Tibial nerve (tissue), 4 donors: ENCODE results near the gene RAVER2. TPM values are rescaled to one million over a fixed set of nuclear protein-coding genes. Genes with fewer than 3 reads are reported as not detected.

ENCODE experiments used
- DNase-seq, 2 donors: peaks; one replicate each; pipeline ENCODE4 v3.0.0-alpha.2; 2019; ENCODE audit warnings: low spot score in 2 of 2
- H3K27ac ChIP-seq, 4 donors: fragments of 200-600 bp; sonication (generic) in 3 of 4; one replicate each; pipeline ENCODE4 v1.5.1; 2017 to 2019; ENCODE audit warnings: mild to moderate bottlenecking in 1 of 4
- H3K27me3 ChIP-seq, 2 donors: fragments of 200-600 bp; sonication (generic) in 1 of 2; one replicate each; pipeline versions ENCODE4 v1.5.1 to v1.6.0; 2017 to 2019
- H3K36me3 ChIP-seq, 3 donors: fragments of 200-600 bp; sonication (generic); one replicate each; pipeline ENCODE4 v1.5.1; 2018 to 2019
- H3K4me1 ChIP-seq, 4 donors: fragments of 200-600 bp; sonication (generic) in 3 of 4; one replicate each; pipeline ENCODE4 v1.5.1; 2017 to 2019
- H3K4me3 ChIP-seq, 4 donors: fragments of 200-600 bp; sonication (generic) in 3 of 4; one replicate each; pipeline ENCODE4 v1.5.1; 2017 to 2019; ENCODE audit warnings: mild to moderate bottlenecking in 1 of 4, moderate library complexity in 1 of 4
- H3K9me3 ChIP-seq, 4 donors: fragments of 200-600 bp; sonication (generic) in 3 of 4; one replicate each; pipeline ENCODE4 v1.5.1; 2017 to 2019
- EP300 ChIP-seq, 2 donors: sonication (generic); formaldehyde crosslinking; IDR thresholded peaks; one replicate each; pipeline ENCODE4 v1.6.1; 2017; ENCODE audit warnings: antibody characterized with exemption in 2 of 2, mild to moderate bottlenecking in 1 of 2
- POLR2A ChIP-seq, 2 donors: fragments of 450-650 bp; IDR thresholded peaks; one replicate each; pipeline ENCODE4 v1.6.1; 2017; ENCODE audit warnings: antibody characterized with exemption in 2 of 2, mild to moderate bottlenecking in 2 of 2, moderate library complexity in 2 of 2
- WGBS, 2 donors: methylation state at CpG; one replicate each; pipeline ENCODE4 v1.1.5; 2018; 5-methylcytosine and 5-hydroxymethylcytosine counted together
- total RNA-seq, 4 donors: library from RNA; depleted of rRNA; stranded (reverse); fragments of >200 nt; gene quantifications; one replicate each; pipeline ENCODE4 v1.1.0, GENCODE V29; 2016
- TF ChIP-seq, protein P1 (sequence below), 5 experiments: fragments of 200-600 bp in 3 of 5; fragments of 450-650 bp in 2 of 5; sonication (generic) in 3 of 5; IDR thresholded peaks; one replicate each; pipeline ENCODE4 v1.5.1; 2016 to 2019; ENCODE audit warnings: antibody characterized with exemption in 5 of 5, mild to moderate bottlenecking in 3 of 5, moderate library complexity in 2 of 5

RAVER2 gene
- total RNA-seq, 4 donors from 2014 or later = 3.6 to 8.2 (median 4.1) TPM

- Histone ChIP-seq H3K4me1 (peaks cover 0 to 7% (median under 1%) of the 10 kb centered on the region in 4 donors), H3K4me3 (no peak overlapping the region), H3K27me3 (no peaks in the 10 kb centered on the region), H3K27ac (no peak overlapping the region), H3K36me3 (peaks cover 2 to 94% (median 36%) of the 10 kb centered on the region in 3 donors), H3K9me3 (no peaks in the 10 kb centered on the region)
- DNase-seq = no peak
- TF ChIP-seq EP300 (IDR thresholded peaks at IDR 0.05) (no peak), POLR2A (IDR thresholded peaks at IDR 0.05) (no peak)
- TF ChIP-seq, protein P1, sequence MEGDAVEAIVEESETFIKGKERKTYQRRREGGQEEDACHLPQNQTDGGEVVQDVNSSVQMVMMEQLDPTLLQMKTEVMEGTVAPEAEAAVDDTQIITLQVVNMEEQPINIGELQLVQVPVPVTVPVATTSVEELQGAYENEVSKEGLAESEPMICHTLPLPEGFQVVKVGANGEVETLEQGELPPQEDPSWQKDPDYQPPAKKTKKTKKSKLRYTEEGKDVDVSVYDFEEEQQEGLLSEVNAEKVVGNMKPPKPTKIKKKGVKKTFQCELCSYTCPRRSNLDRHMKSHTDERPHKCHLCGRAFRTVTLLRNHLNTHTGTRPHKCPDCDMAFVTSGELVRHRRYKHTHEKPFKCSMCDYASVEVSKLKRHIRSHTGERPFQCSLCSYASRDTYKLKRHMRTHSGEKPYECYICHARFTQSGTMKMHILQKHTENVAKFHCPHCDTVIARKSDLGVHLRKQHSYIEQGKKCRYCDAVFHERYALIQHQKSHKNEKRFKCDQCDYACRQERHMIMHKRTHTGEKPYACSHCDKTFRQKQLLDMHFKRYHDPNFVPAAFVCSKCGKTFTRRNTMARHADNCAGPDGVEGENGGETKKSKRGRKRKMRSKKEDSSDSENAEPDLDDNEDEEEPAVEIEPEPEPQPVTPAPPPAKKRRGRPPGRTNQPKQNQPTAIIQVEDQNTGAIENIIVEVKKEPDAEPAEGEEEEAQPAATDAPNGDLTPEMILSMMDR (IDR thresholded peaks at IDR 0.05) = no peak
- WGBS, 2 donors = 94 to 96% methylated on average over 8 of the region's 8 CpGs
Observed at GRCh38 chr1:64836802-64837201, 91.9 kb downstream of the RAVER2 start.

DNA sequence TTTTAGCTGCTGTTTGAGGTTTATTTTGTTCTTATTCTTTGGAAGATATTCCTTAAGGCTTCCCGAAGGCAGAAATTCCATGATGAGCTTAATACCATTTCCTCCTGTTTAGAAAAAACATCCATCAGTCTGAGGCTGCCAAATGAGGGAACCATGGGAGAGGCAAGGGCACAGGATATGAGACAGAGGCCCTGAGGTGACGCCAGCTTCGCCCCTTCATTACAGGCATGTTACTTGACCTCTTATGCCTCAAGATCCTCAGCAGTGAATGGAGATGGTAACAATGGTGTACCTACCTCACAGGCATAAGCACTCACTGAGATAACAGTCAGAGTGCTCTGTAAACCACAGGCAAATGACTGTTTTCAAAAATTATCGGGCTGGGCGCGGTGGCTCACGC is 93.6 kb downstream of the RAVER2 start:
- TF ChIP-seq, protein P1 (IDR thresholded peaks at IDR 0.05) = no peak
- TF ChIP-seq EP300 (IDR thresholded peaks at IDR 0.05) (peak in 1 of 2 donors; percentile 8), POLR2A (IDR thresholded peaks at IDR 0.05) (no peak)
- H3K4me3 ChIP-seq = no peak overlapping the region
- H3K9me3 ChIP-seq = no peaks in the 10 kb centered on the region
- 89% methylated on average over 7 of the region's 7 CpGs for WGBS, 2 donors
- peaks cover 2 to 86% (median 33%) of the 10 kb centered on the region in 3 donors for H3K36me3 ChIP-seq
- H3K27me3 ChIP-seq = no peaks in the 10 kb centered on the region
- no peak for DNase-seq
- H3K27ac ChIP-seq = no peak overlapping the region
- peaks cover 0 to 18% (median 5%) of the 10 kb centered on the region in 4 donors for H3K4me1 ChIP-seq

GRCh38 chr1:64839261-64839660 is 94.4 kb downstream of the RAVER2 start:
- Histone ChIP-seq H3K4me1 (peaks cover 0 to 18% (median 5%) of the 10 kb centered on the region in 4 donors), H3K4me3 (no peak overlapping the region), H3K36me3 (peaks cover 2 to 86% (median 36%) of the 10 kb centered on the region in 3 donors), H3K27me3 (no peaks in the 10 kb centered on the region), H3K9me3 (no peaks in the 10 kb centered on the region), H3K27ac (no peak overlapping the region)
- WGBS, 2 donors = 90 to 96% methylated on average over 5 of the region's 5 CpGs
- no peak for DNase-seq
- no peak for TF ChIP-seq EP300 (IDR thresholded peaks at IDR 0.05)
- TF ChIP-seq POLR2A (IDR thresholded peaks at IDR 0.05) = no peak
- TF ChIP-seq, protein P1 (IDR thresholded peaks at IDR 0.05) = no peak

DNA sequence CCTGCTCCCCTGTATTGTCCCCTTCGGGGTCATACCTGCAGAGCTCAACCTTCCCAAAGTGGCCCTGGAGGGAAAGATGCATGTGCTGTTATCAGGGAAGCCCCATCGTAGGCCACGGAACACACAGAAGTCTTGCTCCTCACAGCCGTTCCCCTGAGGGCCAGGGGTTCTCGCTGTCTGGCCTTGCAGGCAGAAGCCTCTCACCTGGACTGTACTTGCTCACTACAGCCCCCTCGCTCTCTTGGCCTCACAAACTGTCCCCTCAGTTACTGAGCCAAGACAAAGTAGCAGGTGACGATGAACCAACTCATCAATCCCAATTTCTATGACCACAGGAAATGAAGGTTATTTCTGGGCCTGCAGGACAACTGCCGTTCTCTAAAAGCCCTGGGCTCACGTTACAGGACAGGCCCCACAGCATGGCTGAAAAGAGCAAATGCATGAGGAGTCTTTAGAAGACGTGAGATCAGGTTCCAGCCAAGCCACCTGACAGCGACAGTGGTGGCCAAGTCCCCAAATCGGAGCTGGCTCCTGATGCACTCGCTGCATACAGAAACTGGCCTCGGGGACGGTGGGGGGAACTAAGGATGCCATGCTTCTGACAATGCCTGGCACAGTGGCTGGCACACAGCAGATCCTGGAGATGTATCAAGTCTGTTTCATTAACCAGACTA is 95.0 kb downstream of the RAVER2 start:
- TF ChIP-seq, protein P1 (IDR thresholded peaks at IDR 0.05) = no peak
- no peak overlapping the region for H3K27ac ChIP-seq
- H3K4me1 ChIP-seq = peaks cover 0 to 18% (median 5%) of the 10 kb centered on the region in 4 donors
- no peak overlapping the region for H3K4me3 ChIP-seq
- no peaks in the 10 kb centered on the region for H3K27me3 ChIP-seq
- H3K9me3 ChIP-seq = no peaks in the 10 kb centered on the region
- no peak for DNase-seq
- H3K36me3 ChIP-seq = peaks cover 2 to 86% (median 36%) of the 10 kb centered on the region in 3 donors
- 91 to 94% methylated on average over 15 of the region's 15 CpGs for whole genome bisulfite sequencing, 2 donors

DNA sequence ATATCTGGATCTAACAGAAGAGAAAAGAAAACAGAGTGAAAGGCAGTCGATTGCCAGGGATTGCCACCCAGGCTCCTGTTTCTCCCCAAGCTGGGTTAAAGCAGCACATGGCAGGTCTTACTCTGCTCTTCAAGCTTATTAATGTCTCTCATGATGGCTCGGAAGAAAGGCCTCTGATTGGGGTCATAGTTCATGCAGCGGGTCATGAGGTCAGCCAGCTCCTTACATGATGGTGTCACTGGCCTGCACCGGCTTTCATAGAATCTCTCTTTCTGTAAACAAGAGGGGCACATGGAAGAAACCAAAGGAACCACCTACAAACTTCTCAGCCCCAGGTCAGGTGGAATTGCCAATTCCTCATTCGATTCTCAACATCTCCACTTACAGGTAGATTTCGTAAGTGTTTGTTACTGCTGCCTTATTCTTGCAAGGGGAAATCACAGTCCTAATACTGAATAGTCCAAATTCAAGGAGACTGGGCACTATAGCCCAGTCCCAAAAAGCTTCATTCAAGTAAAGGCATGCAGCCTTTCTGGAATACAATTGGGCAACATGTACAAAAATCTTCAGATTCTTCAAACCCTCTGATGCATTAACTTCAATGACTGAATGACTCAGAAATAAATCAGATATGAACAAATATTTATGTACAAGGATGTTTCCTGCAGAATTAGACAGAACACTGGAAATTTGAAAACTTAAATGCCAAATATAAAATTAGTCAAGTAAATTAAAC is 96.6 kb downstream of the RAVER2 start:
- H3K27ac ChIP-seq = no peak overlapping the region
- H3K27me3 ChIP-seq = no peaks in the 10 kb centered on the region
- no peak for DNase-seq
- peaks cover 2 to 86% (median 40%) of the 10 kb centered on the region in 3 donors for H3K36me3 ChIP-seq
- WGBS, 2 donors = 63 to 71% methylated on average over 6 of the region's 6 CpGs
- H3K4me1 ChIP-seq = peaks cover 0 to 18% (median 5%) of the 10 kb centered on the region in 4 donors
- no peak overlapping the region for H3K4me3 ChIP-seq
- TF ChIP-seq, protein P1 (IDR thresholded peaks at IDR 0.05) = no peak
- TF ChIP-seq EP300 (IDR thresholded peaks at IDR 0.05) (no peak), POLR2A (IDR thresholded peaks at IDR 0.05) (no peak)
- H3K9me3 ChIP-seq = no peaks in the 10 kb centered on the region
